Measurements from ENCODE around the gene CKMT2. TPM values are rescaled to one million over a fixed set of nuclear protein-coding genes. Genes with fewer than 3 reads are reported as not detected.
A peak's percentile ranks its signal among the peaks of the same experiment; 100 is the strongest.
"Not testable (repeated sequence)": the region's sequence is repeated elsewhere in the genome, so short reads cannot be mapped to it uniquely, and the experiment has no call there.

The CKMT2 gene
- total RNA-seq, 2 donors from 2014 or later: not detected

DNA sequence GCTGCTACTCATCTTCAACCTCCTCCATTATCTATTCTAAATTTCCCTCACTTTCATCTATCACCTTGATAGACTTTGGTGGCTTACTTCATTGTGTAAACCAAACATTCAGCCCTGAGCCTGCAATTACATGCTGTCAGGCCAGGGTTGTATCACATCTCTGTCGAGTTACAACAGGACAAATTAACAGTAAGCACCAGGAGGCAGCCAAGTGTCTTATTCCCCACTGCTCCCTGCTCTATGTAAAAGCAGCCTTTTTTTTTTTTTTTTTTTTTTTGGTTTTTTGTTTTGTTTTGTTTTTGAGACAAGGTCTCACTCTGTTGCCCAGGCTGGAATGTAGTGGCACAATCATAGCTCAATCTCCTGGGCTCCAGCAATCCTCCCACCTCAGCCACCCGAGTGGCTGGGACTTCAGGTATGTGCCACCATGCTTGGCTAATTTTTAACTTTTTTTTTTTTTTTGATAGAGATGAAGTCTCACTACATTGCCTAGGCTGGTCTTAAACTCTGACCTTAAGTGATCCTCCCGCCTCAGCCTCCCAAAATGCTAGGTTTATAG is 53.0 kb downstream of the CKMT2 start:
- Mint-ChIP-seq H3K27ac (no peak overlapping the region), H3K4me3 (peak overlapping the region; percentile 57), H3K4me1 (ENCODE audit: low read depth in 2 of 2) (peaks cover 12 to 18% of the 10 kb centered on the region in 2 donors), H3K9me3 (no peaks in the 10 kb centered on the region), H3K27me3 (no peaks in the 10 kb centered on the region), H3K36me3 (peaks cover 2% of the 10 kb centered on the region)
- no peak for DNase-seq (ENCODE audit: low spot score)
- ATAC-seq: no peak

DNA sequence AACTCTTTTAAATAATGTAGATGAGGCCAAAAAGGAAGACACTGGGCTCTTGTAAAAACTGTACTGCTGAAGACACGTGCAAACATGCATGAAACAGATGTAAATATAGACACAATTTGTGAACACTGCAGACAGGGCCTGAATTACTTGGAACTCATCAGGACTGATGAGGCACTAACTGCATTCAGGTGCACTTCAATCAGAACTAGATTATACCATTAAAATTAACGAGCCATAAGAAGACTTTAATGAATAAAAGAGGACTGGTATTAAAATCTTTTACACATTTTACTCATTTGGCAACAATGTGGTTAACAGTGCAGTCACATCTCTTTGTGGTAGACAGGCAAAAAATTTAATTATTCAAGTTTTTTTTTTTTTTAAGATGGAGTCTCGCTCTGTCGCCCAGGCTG is 54.9 kb downstream of the CKMT2 start:
- no peak overlapping the region for H3K27ac Mint-ChIP-seq
- H3K4me1 Mint-ChIP-seq (ENCODE audit: low read depth in 2 of 2): peaks cover 18% of the 10 kb centered on the region in 2 donors
- H3K36me3 Mint-ChIP-seq: peaks cover 15% of the 10 kb centered on the region
- ATAC-seq (peak in 1 of 2 donors; percentile 55), DNase-seq (ENCODE audit: low spot score) (no peak)
- peak overlapping the region; percentile 57 for H3K4me3 Mint-ChIP-seq
- no peaks in the 10 kb centered on the region for H3K27me3 Mint-ChIP-seq
- peaks cover 7% of the 10 kb centered on the region for H3K9me3 Mint-ChIP-seq

DNA sequence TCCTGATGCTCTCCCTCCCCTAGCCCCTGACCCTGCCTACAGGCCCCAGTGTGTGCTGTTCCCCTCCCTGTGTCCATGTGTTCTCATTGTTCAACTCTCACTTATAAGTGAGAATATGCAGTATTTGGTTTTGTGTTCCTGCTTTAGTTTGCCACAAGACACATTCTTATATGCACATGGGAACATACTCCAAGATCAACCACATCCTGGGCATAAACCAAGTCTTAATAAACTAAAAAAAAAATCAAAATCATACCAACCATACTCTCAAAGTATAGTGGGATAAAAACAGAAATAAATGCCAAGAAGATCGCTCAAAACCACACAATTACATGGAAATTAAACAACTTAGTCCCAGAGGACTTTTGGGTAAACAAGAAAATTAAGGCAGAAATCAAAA is 57.0 kb downstream of the CKMT2 start:
- Mint-ChIP-seq H3K9me3 (peaks cover 13% of the 10 kb centered on the region), H3K36me3 (peaks cover 24% of the 10 kb centered on the region), H3K27me3 (no peaks in the 10 kb centered on the region), H3K27ac (no peak overlapping the region), H3K4me1 (ENCODE audit: low read depth in 2 of 2) (peaks cover 19 to 22% of the 10 kb centered on the region in 2 donors), H3K4me3 (no peak overlapping the region)
- ATAC-seq (no peak), DNase-seq (ENCODE audit: low spot score) (no peak)

DNA sequence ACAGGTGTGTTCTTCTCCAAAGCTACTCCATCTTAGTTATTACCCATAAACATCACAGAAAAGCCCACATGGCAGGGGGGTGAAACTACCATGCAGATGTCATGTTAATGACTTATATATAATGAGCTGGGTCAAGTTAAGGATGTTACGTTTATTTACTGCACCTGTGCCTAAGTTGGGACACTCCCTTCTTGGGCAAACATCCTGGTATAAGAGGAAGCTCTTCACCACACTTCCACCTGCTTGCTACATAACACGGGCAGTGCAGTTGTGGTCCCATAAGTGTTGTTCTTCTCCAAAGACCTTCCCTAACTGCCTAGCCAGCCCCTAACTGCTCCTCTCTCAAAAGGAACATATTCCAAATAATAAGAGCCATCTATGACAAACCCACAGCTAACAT is 59.0 kb downstream of the CKMT2 start:
- H3K9me3 Mint-ChIP-seq: peaks cover 13% of the 10 kb centered on the region
- peaks cover 11 to 20% of the 10 kb centered on the region in 2 donors for H3K4me1 Mint-ChIP-seq (ENCODE audit: low read depth in 2 of 2)
- no peak for DNase-seq (ENCODE audit: low spot score)
- H3K4me3 Mint-ChIP-seq: no peak overlapping the region
- H3K27me3 Mint-ChIP-seq: no peaks in the 10 kb centered on the region
- no peak for ATAC-seq
- H3K36me3 Mint-ChIP-seq: peaks cover 24% of the 10 kb centered on the region
- H3K27ac Mint-ChIP-seq: no peak overlapping the region

GRCh38 chr5:81294021-81294420 is 60.9 kb downstream of the CKMT2 start:
- H3K36me3 Mint-ChIP-seq: peaks cover 24% of the 10 kb centered on the region
- H3K9me3 Mint-ChIP-seq: peaks cover 13% of the 10 kb centered on the region
- H3K4me1 Mint-ChIP-seq (ENCODE audit: low read depth in 2 of 2): peaks cover 19 to 20% of the 10 kb centered on the region in 2 donors
- H3K27me3 Mint-ChIP-seq; H3K4me3 Mint-ChIP-seq; H3K27ac Mint-ChIP-seq; ATAC-seq; DNase-seq (ENCODE audit: low spot score): not testable (repeated sequence)

- H3K4me1 Mint-ChIP-seq (ENCODE audit: low read depth in 2 of 2): peaks cover 26 to 41% of the 10 kb centered on the region in 2 donors
- DNase-seq (ENCODE audit: low spot score) (no peak), ATAC-seq (no peak)
- peaks cover 13% of the 10 kb centered on the region for H3K36me3 Mint-ChIP-seq
- H3K9me3 Mint-ChIP-seq: peaks cover 7% of the 10 kb centered on the region
- no peaks in the 10 kb centered on the region for H3K27me3 Mint-ChIP-seq
- no peak overlapping the region for H3K4me3 Mint-ChIP-seq
- no peak overlapping the region for H3K27ac Mint-ChIP-seq
Observed at GRCh38 chr5:81297531-81297930, 64.4 kb downstream of the CKMT2 start.

DNA sequence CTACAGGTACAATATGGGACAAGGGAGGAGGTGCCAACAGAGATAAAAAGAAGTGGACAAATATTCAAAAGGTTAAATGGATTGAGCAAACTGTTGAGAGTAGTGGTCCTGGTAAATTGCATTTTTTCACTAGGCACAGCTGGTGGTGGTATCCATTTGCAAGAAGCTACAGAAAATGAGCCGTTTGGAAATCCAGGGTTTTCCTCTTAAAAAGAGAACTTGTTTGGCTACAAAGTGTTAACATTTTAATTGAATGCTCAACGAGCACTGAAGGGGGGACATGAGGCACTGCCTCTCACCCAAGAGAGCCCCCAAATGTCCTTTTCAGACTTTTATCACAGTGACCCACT is 67.8 kb downstream of the CKMT2 start:
- H3K4me1 Mint-ChIP-seq (ENCODE audit: low read depth in 2 of 2): peaks cover 25 to 40% of the 10 kb centered on the region in 2 donors
- no peak for ATAC-seq
- no peaks in the 10 kb centered on the region for H3K9me3 Mint-ChIP-seq
- no peak for DNase-seq (ENCODE audit: low spot score)
- H3K4me3 Mint-ChIP-seq: peak overlapping the region; percentile 99
- peaks cover 6% of the 10 kb centered on the region for H3K36me3 Mint-ChIP-seq
- H3K27ac Mint-ChIP-seq: peak overlapping the region; percentile 96 to 97
- H3K27me3 Mint-ChIP-seq: no peaks in the 10 kb centered on the region

DNA sequence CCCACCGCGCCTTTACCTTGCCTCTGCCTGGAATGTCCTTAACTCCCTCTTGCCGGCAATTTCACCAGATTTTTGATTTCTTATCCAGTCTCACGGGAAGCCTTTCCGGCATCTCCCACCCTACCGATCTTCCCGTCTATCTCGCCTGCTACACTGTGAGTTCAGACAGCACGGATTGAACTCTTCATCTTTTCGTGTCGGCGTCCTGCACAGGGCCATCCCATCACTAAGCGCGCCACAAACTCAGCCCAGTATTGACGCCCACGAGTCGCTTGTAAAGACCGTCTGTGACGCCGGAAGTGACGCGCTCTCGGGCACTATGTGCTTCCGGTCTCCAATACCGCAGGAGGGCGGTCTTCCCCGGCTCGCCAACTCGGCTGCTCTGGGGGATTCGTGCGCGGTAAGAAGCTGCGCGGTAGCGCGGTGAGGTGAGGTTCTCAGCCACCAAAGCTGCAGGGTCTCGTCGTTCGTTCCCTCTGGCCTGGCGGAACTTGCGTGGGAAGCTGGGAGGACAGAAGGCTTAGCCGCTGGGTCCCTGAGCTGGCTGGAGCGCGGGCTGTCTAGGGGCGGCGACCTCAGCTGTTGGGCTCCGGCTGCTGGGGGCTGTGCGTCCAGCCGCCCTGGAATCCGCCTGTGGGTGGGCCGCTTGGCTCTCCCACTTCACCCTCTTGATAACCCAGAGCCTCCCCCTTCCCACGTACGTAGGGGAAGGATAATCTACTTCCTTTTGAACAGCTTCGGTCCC is 68.3 kb downstream of the CKMT2 start, which contains the start of gene ZCCHC9:
ZCCHC9 (plus strand) TSS at position 317 of the 745 bp plus-strand sequence. CDS start 3,171 bp downstream, outside the sequence.
- ATAC-seq: peak; percentile 98
- Mint-ChIP-seq H3K27me3 (no peaks in the 10 kb centered on the region), H3K36me3 (peaks cover 6% of the 10 kb centered on the region), H3K4me3 (peak within 1 kb of the TSS; percentile 99), H3K9me3 (no peaks in the 10 kb centered on the region), H3K4me1 (ENCODE audit: low read depth in 2 of 2) (peaks cover 25 to 40% of the 10 kb centered on the region in 2 donors), H3K27ac (peak within 1 kb of the TSS; percentile 96 to 97)
- peak; percentile 95 for DNase-seq (ENCODE audit: low spot score)

DNA sequence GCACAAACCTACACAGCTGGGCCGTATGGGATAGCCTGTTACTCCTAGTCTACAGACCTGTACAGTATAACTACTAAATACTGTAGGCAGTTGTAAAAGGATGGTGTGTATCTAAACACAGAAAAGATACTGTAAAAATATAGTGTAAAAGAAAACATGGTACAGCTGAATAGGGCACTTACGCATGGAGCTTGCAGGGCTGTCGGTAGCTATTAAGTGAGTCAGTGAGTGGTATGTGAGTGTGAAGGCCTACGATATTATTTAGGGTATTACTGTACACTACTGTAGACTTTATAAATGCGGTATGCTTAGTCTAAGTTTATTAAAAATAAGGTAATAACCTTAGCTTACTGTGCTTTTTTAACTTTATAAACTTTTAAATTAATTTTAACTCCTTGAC is 69.5 kb downstream of the CKMT2 start:
- peak overlapping the region; percentile 96 to 97 for H3K27ac Mint-ChIP-seq
- peaks cover 25 to 35% of the 10 kb centered on the region in 2 donors for H3K4me1 Mint-ChIP-seq (ENCODE audit: low read depth in 2 of 2)
- no peaks in the 10 kb centered on the region for H3K9me3 Mint-ChIP-seq
- ATAC-seq: no peak
- no peaks in the 10 kb centered on the region for H3K27me3 Mint-ChIP-seq
- DNase-seq (ENCODE audit: low spot score): no peak
- H3K4me3 Mint-ChIP-seq: peak overlapping the region; percentile 99
- peaks cover 6% of the 10 kb centered on the region for H3K36me3 Mint-ChIP-seq

- no peak for ATAC-seq
- peaks cover 25 to 30% of the 10 kb centered on the region in 2 donors for H3K4me1 Mint-ChIP-seq (ENCODE audit: low read depth in 2 of 2)
- no peak overlapping the region for H3K27ac Mint-ChIP-seq
Observed at GRCh38 chr5:81303563-81303962, 70.4 kb downstream of the CKMT2 start.

DNA sequence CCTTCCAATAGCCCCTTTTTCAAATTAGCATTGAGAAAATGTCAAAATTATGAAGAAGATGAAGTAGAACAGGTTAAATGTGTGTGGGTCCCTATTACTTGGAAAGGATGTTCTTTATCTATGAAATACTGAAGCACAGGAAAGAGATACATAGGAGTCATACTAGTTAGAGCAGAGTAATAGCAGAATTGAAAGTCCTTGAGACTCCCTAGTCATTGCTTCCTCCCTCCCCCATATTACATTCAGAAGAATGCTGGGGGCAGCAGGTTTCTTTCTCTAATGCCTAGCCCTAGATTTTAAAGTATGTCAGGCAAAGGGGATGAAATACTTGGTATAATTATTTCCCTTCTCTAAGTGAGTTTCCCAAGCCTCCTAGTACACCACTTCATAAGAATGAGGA is 72.7 kb downstream of the CKMT2 start:
- DNase-seq (ENCODE audit: low spot score): no peak
- Mint-ChIP-seq H3K27ac (no peak overlapping the region), H3K9me3 (no peaks in the 10 kb centered on the region), H3K4me1 (ENCODE audit: low read depth in 2 of 2) (peaks cover 11 to 12% of the 10 kb centered on the region in 2 donors), H3K4me3 (no peak overlapping the region), H3K27me3 (no peaks in the 10 kb centered on the region), H3K36me3 (peaks cover 9% of the 10 kb centered on the region)
- no peak for ATAC-seq

More at GRCh38 chr5:81303563-81303962, 70.4 kb downstream of the CKMT2 start:
- peaks cover 6% of the 10 kb centered on the region for H3K36me3 Mint-ChIP-seq
- no peak for DNase-seq (ENCODE audit: low spot score)
- peak overlapping the region; percentile 50 for H3K4me3 Mint-ChIP-seq
- H3K27me3 Mint-ChIP-seq: no peaks in the 10 kb centered on the region
- H3K9me3 Mint-ChIP-seq: no peaks in the 10 kb centered on the region

- Mint-ChIP-seq H3K4me3 (no peak overlapping the region), H3K36me3 (peaks cover 13% of the 10 kb centered on the region), H3K27ac (no peak overlapping the region), H3K27me3 (no peaks in the 10 kb centered on the region), H3K9me3 (no peaks in the 10 kb centered on the region), H3K4me1 (ENCODE audit: low read depth in 2 of 2) (peaks cover 0 to 2% of the 10 kb centered on the region in 2 donors)
- DNase-seq (ENCODE audit: low spot score): no peak
- no peak for ATAC-seq
Observed at GRCh38 chr5:81308836-81309235, 75.7 kb downstream of the CKMT2 start.

DNA sequence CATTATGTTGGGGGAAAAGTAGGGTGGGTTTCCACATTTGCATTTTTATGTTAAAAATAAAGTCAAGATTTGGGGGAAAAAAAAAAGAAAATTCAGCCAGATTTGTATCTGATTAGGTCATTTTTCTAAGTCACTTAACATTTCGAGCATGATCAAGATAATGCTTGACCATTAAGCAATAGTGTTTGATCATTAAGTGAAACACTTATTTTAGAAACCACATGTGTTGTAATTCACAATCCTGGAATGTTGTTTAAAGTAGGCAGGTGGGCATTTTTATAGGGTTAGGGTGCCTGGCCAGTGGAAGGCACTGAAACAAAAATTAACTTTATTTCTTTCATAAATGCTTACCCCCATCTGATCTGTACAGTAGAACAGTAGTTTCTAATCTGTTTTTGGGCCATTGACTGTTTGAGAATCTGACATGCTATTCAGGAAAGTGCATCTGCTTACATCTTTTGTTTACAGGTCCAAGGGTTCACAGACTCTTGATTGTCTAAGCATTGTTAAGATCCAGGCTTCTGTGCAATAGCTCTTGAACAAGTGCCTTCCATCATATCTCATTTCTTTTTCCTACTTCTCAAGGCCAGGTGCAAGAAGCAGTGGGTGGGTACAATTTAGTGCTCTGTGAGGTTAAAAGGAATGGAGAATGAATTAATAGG is 77.4 kb downstream of the CKMT2 start:
- no peaks in the 10 kb centered on the region for H3K27me3 Mint-ChIP-seq
- H3K4me1 Mint-ChIP-seq (ENCODE audit: low read depth in 2 of 2): no peaks in the 10 kb centered on the region
- no peak for DNase-seq (ENCODE audit: low spot score)
- H3K27ac Mint-ChIP-seq: no peak overlapping the region
- no peaks in the 10 kb centered on the region for H3K9me3 Mint-ChIP-seq
- no peak overlapping the region for H3K4me3 Mint-ChIP-seq
- H3K36me3 Mint-ChIP-seq: peaks cover 12% of the 10 kb centered on the region
- ATAC-seq: no peak

DNA sequence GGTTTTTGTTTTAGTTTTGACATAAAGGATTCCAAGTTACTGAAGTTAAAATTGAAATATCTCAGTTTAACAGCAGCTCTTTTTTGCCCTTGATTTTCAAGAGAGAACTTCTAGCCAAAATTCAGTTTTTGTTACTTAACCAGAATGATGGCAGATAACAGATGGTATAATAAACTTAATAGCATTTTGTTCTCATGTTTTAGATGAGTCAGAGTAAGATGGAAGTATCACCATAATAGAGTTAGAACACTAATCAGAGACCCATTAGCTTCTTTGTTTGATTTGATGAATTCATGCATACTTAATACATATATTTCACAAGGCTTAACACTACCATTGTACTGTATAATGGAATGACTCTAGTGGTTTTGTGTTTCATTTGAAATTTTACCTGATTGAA is 80.2 kb downstream of the CKMT2 start:
- Mint-ChIP-seq H3K36me3 (peaks cover 12% of the 10 kb centered on the region), H3K9me3 (no peaks in the 10 kb centered on the region), H3K4me3 (no peak overlapping the region), H3K27me3 (no peaks in the 10 kb centered on the region), H3K4me1 (ENCODE audit: low read depth in 2 of 2) (no peaks in the 10 kb centered on the region), H3K27ac (no peak overlapping the region)
- DNase-seq (ENCODE audit: low spot score): no peak
- no peak for ATAC-seq

All from natural killer cell treated with Interleukin-12 subunit alpha and Interleukin-12 subunit beta and Interleukin-15 and Interleukin-18, amount 100 ng/mL, for 72 hours (primary cell).